ENCODE data around the gene MRPL23.

MRPL23 gene

DNA sequence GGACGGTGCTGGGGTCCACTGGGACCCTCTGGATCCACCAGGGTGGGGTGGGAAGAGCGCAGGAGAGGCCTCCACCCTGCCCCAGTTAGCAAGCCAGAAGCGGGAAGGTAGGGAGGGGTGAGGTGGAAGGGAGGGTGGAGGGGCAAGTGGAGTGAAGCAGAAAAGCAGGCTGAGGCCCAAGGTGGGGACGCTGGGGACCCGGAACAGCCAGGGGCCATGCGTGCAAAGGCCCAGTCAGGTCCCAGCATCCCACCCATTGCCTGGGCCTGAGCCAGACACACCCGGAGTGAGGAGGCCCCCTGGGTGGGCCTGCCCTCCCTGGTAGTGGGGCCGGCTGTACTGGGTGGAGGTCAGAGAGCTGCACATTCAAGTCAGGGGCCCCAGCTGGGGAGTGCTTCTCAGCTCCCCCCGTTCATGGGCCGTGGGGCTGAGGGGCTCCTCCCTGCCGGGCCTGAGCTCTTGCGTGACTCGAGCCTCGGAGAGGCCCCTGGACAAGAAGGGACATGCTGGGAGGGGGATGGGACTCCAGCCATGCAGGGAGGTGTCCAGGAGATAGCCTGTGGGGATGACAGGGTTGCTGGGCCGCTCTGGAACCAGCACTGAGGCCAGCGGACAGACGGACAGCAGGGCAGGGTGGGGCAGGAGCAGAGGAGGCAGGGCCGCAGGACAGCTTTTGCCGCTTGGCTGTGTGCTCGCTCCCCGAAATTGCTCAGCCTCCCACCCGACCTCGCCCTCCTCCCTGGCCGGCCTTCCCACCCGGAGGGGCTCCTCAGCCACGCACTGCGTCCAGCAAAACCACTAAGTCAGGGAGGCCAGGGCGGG is 19.9 kb upstream of the MRPL23 start:
- TF ChIP-seq CTCF (conservative IDR thresholded peaks at IDR 0.05; ENCODE audit: low read length), result no peak
- TF ChIP-seq EZH2phosphoT487 (IDR thresholded peaks at IDR 0.05; ENCODE audit: borderline replicate concordance), result no peak
- Histone ChIP-seq H3K9ac (ENCODE audit: low read depth, low read length, poor library complexity, severe bottlenecking) (no peak overlapping the region), H3K4me1 (ENCODE audit: insufficient read depth, low read length, poor library complexity, severe bottlenecking) (peaks cover 5% of the 10 kb centered on the region), H4K20me1 (ENCODE audit: insufficient read depth, low read length, poor library complexity, severe bottlenecking) (no peaks in the 10 kb centered on the region), H3K9me2 (replicated peaks; ENCODE audit: low read depth, low read length) (no peaks in the 10 kb centered on the region), H3K27me3 (ENCODE audit: insufficient read depth, low read length, poor library complexity, severe bottlenecking) (no peaks in the 10 kb centered on the region), H3K9me3 (ENCODE audit: insufficient read depth, low read depth, low read length) (no peaks in the 10 kb centered on the region), H2AFZ (ENCODE audit: low read length) (no peak overlapping the region), H3F3A (ENCODE audit: low read depth) (no peaks in the 10 kb centered on the region), H3K79me2 (ENCODE audit: insufficient read depth, low read length) (no peaks in the 10 kb centered on the region), H3K36me3 (ENCODE audit: insufficient read depth, low read length) (no peaks in the 10 kb centered on the region), H3K4me2 (ENCODE audit: low read depth, low read length, poor library complexity, severe bottlenecking) (no peak overlapping the region), H3K4me3 (ENCODE audit: low read length, poor library complexity, severe bottlenecking) (no peak overlapping the region)

GRCh38 chr11:1927848-1928469 is 19.2 kb upstream of the MRPL23 start:
- Histone ChIP-seq H3K27me3 (ENCODE audit: insufficient read depth, low read length, poor library complexity, severe bottlenecking) (no peaks in the 10 kb centered on the region), H3K4me3 (ENCODE audit: low read length, poor library complexity, severe bottlenecking) (no peak overlapping the region), H3K4me1 (ENCODE audit: insufficient read depth, low read length, poor library complexity, severe bottlenecking) (peaks cover 2% of the 10 kb centered on the region), H3K9me3 (ENCODE audit: insufficient read depth, low read depth, low read length) (no peaks in the 10 kb centered on the region), H3K9ac (ENCODE audit: low read depth, low read length, poor library complexity, severe bottlenecking) (no peak overlapping the region), H3F3A (ENCODE audit: low read depth) (no peaks in the 10 kb centered on the region), H3K79me2 (ENCODE audit: insufficient read depth, low read length) (no peaks in the 10 kb centered on the region), H3K9me2 (replicated peaks; ENCODE audit: low read depth, low read length) (no peaks in the 10 kb centered on the region), H4K20me1 (ENCODE audit: insufficient read depth, low read length, poor library complexity, severe bottlenecking) (no peaks in the 10 kb centered on the region), H3K36me3 (ENCODE audit: insufficient read depth, low read length) (no peaks in the 10 kb centered on the region), H2AFZ (ENCODE audit: low read length) (no peak overlapping the region), H3K4me2 (ENCODE audit: low read depth, low read length, poor library complexity, severe bottlenecking) (no peak overlapping the region)
- TF ChIP-seq EZH2phosphoT487 (IDR thresholded peaks at IDR 0.05; ENCODE audit: borderline replicate concordance), result no peak
- no peak for TF ChIP-seq CTCF (conservative IDR thresholded peaks at IDR 0.05; ENCODE audit: low read length)

- no peaks in the 10 kb centered on the region for H3K9me3 ChIP-seq (ENCODE audit: insufficient read depth, low read depth, low read length)
- no peaks in the 10 kb centered on the region for H3K27me3 ChIP-seq (ENCODE audit: insufficient read depth, low read length, poor library complexity, severe bottlenecking)
- no peak overlapping the region for H3K9ac ChIP-seq (ENCODE audit: low read depth, low read length, poor library complexity, severe bottlenecking)
- H3K9me2 ChIP-seq (replicated peaks; ENCODE audit: low read depth, low read length), result no peaks in the 10 kb centered on the region
- no peaks in the 10 kb centered on the region for H3K4me1 ChIP-seq (ENCODE audit: insufficient read depth, low read length, poor library complexity, severe bottlenecking)
- H3K36me3 ChIP-seq (ENCODE audit: insufficient read depth, low read length), result no peaks in the 10 kb centered on the region
- no peak overlapping the region for H3K4me2 ChIP-seq (ENCODE audit: low read depth, low read length, poor library complexity, severe bottlenecking)
- no peak overlapping the region for H3K4me3 ChIP-seq (ENCODE audit: low read length, poor library complexity, severe bottlenecking)
- no peaks in the 10 kb centered on the region for H3K79me2 ChIP-seq (ENCODE audit: insufficient read depth, low read length)
- no peaks in the 10 kb centered on the region for H4K20me1 ChIP-seq (ENCODE audit: insufficient read depth, low read length, poor library complexity, severe bottlenecking)
- no peaks in the 10 kb centered on the region for H3F3A ChIP-seq (ENCODE audit: low read depth)
- TF ChIP-seq CTCF (conservative IDR thresholded peaks at IDR 0.05; ENCODE audit: low read length) (no peak), EZH2phosphoT487 (IDR thresholded peaks at IDR 0.05; ENCODE audit: borderline replicate concordance) (no peak)
- no peak overlapping the region for H2AFZ ChIP-seq (ENCODE audit: low read length)
Observed at GRCh38 chr11:1928470-1928890, 18.7 kb upstream of the MRPL23 start.

All from Loucy (cell line).